Hematopoietic multipotent progenitor cell treated with erythropoietin and hydrocortisone succinate and interleukin-3 and kit ligand, for 4 days (in vitro differentiated cells): Measurements from ENCODE around the gene SLC7A8.

Experiments
- DNase-seq: peaks from one replicate; pipeline ENCODE4 v3.0.0-alpha.2; 2015

The SLC7A8 gene

DNA sequence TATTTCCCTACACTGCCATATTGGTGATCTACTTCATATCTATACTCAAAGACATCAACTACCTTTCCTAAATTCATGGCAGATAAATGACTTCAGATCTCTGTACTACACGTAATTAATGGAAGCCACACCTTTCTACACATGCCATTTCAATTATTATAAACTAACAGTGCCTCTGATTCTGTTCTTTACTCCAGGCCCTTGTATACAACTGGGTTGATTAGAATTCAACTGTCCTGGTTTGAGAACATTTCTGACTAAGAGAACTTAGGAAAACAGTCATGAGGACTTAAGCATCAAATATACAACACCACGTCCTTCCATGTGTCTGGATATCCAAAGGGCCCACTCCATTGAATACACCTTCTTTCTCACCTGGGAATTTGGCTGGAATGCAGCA, 90.4 kb downstream of the SLC7A8 start:
- no peak for DNase-seq

DNA sequence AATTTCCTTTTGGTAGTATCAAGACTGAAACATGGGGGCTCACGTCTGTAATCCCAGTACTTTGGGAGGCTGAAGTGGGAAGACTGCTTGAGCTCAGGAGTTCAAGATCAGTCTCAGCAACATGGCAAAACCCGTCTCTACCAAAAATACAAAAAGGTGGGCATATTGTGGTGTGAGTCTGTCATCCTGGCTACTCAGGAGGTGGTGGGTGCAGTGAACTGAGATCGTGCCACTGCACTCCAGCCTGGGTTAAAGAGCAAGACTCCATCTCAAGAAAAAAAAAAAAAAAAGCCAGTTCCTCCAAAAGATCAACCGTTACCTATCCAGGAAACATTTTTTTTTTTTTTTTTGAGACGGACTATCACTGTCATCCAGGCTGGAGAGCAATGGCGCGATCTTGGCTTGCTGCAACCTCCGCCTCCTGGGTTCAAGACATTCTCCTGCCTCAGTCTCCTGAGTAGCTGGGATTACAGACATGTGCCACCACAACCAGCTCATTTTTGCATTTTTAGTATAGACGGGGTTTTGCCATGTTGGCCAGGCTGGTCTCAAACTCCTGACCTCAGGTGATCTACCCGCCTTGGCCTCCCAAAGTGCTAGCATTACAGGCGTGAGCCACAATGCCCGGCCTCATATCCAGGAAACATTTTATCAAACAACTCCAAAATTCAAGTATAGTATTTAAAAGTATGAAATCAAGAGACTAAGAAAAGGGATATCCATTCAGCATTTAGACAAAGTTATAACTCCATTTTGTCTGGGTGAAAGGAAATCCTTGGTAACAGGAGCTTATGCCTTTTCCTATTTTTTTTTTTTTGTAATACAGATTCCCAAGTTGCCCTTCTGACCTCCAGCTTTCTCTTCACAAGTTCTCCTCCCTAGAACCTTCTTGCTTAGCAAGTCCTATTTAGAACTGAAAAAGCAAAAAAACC, 91.9 kb downstream of the SLC7A8 start:
- no peak for DNase-seq

DNA sequence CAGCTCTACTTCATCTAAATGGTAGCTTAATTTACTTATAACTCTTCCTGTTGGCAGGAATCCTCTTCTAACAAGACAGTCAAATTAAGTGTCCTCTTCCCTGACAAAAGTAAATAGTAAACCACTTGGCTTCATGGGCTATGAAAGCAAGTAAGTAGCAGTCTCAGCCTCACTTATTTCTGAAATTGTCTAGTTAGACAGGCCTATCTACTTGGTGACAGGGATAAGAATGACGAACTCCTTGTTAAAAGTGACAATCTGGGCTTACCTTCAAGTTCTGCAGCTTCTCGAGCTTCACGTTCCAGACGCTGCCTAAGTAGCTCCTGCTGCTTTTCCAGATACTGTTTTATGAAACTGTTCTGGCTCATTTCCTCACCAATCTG, 93.2 kb downstream of the SLC7A8 start:
- no peak for DNase-seq

DNA sequence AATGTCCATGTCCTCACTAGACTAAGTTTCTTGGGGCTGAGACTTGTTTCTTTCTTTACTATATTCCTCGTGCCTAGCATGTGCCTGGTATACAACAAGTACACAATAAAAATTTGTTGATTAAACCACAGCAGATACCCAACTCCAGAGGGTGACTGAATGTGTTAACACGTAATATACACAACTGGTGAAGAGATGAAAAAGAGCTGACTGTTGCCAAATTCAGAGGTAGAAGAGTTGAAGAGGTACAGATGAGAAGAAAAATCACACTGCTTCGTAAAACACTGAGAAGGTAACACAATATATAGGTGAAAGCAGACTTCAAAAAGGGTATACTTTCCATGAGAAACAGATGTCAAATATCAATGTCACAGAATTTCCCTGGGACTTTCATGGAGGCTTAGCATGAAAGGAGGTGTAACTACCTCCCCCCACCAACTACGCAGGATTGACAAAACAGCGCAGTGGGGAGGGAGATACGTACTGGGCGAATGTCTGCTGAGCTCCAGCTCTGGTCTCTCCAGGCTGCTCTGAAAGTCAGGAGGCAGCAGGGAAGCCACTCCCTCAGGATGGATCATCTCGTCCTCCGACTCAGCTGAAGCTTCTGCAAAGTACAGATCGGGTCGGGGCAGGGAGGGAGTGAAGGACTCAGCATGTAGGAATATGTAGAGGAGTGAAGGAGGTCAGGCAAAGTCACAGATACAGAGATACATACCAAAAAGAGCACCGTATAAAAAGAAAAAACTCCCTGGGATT, 93.8 kb downstream of the SLC7A8 start:
- DNase-seq = no peak

DNA sequence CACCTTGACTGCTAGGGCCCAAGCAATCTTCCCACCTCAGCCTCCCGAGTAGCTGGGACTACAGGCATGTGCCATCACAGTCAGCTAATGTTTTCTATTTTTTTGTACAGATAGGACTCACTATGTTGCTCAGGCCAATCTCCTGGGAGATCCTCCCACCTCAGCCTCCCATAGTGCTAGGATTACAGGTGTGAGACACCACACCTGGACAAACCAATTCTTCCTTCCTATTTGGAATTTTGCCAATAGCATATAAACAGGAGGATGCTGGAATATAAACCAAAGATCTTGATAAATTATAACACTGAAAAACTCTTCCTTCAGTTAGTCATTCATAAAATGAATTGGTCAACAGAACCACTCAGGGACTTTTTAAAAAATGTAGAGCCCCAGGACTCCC, 96.9 kb downstream of the SLC7A8 start:
- DNase-seq = no peak

DNA sequence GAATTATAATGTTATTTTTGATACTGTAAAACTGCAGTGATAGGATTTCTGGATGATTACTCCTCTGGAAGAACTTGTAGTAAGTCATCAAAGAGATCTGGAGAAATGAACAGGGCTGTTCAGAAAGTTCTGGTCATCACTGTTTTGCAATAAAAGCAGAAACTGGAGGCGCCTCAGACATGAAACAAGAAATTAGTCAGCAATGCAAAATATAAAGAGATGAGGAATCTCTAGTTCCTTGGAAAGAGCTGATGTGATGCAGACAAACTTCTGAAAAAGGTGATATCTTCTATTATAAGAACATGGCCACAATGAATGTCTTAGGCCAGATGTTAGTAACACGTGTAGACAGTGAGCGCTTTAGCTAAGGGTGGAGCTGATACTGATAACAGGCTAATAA, 98.0 kb downstream of the SLC7A8 start:
- DNase-seq = no peak

DNA sequence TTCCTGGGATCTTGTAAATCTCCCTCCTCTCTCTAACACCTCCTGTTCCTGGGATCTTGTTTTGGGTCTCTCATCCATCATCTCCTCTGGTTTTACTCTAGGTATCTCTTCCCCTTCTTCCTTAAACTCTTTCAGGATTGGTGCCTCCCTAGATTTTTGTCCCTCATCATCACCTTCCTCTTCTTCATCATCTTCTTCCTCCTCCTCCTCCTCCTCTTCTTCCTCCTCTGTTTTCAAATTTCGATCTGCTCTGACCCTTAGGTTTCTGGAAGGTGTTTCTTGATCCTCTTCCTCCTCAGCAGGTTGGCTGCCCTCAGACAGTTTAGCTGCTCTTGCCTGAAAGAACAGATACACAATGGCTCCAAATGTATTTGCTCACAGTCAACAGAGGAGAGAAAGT, 103.0 kb downstream of the SLC7A8 start:
- no peak for DNase-seq

DNA sequence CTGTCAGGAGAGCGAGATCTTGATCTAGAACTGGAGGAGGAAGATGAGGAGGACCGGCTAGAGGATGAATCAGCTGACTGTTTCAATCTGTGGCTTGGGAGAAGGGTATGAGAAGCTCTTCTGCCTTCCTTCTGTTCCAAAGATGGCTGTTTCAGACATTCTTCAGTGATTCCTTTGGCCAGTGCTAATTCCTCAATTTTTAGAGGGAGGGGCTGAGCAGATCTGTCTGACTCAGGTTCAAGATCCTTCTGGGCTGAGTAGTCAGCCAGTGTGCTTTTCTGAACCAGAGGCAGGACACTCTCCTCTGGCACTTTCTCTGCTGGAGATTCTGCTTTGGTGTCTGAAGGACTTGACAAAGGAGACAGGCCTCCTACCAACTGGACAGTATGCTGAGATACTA, 103.7 kb downstream of the SLC7A8 start:
- no peak for DNase-seq

DNA sequence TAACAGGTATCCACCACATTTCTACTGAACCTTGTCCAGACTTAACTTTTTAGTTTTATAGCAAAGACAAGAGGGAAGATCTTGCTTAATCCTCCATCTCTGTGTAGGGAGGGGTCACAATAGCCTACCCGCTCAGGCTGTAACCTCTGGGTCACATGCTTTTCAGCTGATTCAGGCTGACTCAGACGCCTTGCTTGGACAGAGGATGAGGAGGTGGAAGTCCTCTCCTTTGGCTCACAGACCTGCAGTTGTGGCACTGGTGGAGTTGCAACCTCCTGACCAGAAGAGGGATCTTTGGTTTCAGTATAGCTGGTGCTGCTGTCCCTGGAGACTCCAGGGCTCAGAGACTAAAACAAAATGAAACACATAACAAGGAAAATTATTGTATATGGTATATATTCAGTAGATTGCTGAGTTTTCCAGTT, 104.8 kb downstream of the SLC7A8 start:
- peak; percentile 50 for DNase-seq

DNA sequence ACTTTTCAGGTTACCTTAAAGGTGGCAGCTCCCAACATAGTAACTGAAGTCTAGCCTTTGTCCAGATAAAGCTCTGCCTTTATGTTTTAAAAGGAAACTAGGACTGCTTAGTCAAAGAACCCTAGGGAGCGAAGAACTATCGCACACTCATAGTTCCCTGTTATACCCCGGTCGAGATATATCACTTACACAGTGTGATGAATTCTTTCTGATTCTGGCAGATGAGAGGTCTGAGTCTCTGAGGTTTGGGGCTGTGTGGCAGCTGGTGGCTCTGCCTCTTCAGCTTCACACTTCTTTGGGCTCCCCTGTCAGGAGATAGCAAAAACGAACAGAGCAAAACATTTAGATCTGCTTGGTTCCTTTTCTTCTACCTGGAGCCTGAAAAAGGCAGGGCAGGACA, 105.5 kb downstream of the SLC7A8 start:
- no peak for DNase-seq

DNA sequence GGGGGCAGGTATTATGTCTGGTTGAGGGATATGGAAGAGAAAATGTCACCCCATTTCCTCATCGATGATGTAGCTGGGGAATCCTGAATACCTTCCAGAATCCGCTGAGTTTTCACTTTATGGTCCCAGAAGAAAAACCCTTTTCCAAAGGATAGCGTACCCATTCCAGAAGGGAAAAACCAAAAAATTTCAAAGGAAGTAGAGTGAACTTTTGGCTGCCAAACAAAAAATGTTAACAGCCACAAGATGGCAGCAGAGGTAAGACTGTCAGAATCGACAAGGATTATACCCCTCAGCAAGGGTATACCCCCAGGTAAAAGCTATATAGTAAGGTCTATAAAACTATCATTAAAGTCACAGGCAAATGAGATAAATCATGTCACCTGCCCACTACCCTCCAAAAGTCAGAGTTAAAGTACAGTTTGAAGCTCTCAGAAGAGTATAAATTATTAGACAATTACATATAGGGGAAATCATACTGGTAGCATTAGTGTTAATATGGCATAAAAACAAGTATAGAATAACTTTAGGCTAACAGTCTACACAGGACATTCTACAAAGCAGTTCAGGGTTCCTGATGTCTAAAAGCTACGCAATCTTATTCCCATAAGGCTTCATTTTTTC, 106.6 kb downstream of the SLC7A8 start:
- DNase-seq = peak; percentile 68
